Upper lobe of left lung (tissue), 4 donors: ENCODE measurements around the gene PTPN21.

Source experiments
- EP300 ChIP-seq, 4 donors: sonication (generic); formaldehyde crosslinking; IDR thresholded peaks; one replicate each; pipeline ENCODE4 v1.5.1; 2017; ENCODE audit warnings: antibody characterized with exemption in 4 of 4, control low read depth in 2 of 4
- POLR2A ChIP-seq, 4 donors: fragments of 450-650 bp; IDR thresholded peaks; one replicate each; pipeline ENCODE4 v1.5.1; 2016 to 2017; ENCODE audit warnings: antibody characterized with exemption in 4 of 4, mild to moderate bottlenecking in 2 of 4
- POLR2AphosphoS5 ChIP-seq, 2 donors: sonication (generic); formaldehyde crosslinking; IDR thresholded peaks; one replicate each; pipeline ENCODE4 v1.5.1; 2017; ENCODE audit warnings: antibody characterized with exemption in 2 of 2
- TF ChIP-seq, protein P1 (sequence below), 6 experiments: fragments of 450-650 bp in 4 of 6; fragments of 200-600 bp in 2 of 6; sonication (generic) in 2 of 6; IDR thresholded peaks; one replicate each; pipeline ENCODE4 v1.5.1; 2016 to 2019; ENCODE audit warnings: antibody characterized with exemption in 6 of 6

DNA sequence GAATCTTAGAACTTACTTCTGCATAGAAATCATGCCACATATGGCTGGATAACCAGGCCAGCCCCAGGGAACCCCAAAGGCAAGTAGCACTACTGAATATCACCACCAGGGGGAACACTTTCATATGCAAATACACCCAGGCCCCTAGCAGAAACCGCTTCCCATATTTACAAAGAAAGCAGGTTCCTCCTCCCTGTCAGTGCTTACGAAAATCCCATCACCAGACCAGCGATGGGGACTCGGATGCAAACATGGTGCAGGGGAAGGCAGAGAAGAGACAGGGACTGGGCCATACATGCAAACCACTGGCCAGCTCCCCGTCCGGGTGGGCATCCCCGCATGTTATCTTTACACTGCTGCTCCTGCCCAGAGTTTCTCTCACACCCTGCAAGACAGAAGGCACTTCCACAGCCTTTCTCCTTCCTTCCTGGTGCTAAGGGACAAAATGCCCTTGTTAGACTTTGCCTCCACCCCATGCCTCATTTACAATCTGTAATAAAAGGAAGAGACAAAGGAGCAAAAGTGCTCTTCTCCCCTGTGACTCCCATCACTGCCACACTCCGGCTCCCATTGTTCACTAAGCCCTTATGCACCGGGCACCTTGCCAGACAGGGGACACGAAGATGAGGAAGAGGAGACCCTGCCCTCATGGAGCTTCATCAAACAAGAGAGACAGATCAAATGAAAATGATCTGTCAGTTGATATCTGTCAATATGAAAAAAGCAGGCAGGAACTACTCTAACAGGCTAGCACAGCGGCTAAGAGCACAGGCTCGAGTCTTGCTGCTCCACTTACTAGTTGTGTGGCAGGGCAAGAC is 62.3 kb downstream of the PTPN21 start:
- TF ChIP-seq, protein P1, sequence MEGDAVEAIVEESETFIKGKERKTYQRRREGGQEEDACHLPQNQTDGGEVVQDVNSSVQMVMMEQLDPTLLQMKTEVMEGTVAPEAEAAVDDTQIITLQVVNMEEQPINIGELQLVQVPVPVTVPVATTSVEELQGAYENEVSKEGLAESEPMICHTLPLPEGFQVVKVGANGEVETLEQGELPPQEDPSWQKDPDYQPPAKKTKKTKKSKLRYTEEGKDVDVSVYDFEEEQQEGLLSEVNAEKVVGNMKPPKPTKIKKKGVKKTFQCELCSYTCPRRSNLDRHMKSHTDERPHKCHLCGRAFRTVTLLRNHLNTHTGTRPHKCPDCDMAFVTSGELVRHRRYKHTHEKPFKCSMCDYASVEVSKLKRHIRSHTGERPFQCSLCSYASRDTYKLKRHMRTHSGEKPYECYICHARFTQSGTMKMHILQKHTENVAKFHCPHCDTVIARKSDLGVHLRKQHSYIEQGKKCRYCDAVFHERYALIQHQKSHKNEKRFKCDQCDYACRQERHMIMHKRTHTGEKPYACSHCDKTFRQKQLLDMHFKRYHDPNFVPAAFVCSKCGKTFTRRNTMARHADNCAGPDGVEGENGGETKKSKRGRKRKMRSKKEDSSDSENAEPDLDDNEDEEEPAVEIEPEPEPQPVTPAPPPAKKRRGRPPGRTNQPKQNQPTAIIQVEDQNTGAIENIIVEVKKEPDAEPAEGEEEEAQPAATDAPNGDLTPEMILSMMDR (IDR thresholded peaks at IDR 0.05) = peak; percentile 70 to 96 (median 87)
- TF ChIP-seq POLR2A (IDR thresholded peaks at IDR 0.05) (no peak), POLR2AphosphoS5 (IDR thresholded peaks at IDR 0.05) (no peak), EP300 (IDR thresholded peaks at IDR 0.05) (no peak)
